ENCODE results near the gene RBM20.

DNA sequence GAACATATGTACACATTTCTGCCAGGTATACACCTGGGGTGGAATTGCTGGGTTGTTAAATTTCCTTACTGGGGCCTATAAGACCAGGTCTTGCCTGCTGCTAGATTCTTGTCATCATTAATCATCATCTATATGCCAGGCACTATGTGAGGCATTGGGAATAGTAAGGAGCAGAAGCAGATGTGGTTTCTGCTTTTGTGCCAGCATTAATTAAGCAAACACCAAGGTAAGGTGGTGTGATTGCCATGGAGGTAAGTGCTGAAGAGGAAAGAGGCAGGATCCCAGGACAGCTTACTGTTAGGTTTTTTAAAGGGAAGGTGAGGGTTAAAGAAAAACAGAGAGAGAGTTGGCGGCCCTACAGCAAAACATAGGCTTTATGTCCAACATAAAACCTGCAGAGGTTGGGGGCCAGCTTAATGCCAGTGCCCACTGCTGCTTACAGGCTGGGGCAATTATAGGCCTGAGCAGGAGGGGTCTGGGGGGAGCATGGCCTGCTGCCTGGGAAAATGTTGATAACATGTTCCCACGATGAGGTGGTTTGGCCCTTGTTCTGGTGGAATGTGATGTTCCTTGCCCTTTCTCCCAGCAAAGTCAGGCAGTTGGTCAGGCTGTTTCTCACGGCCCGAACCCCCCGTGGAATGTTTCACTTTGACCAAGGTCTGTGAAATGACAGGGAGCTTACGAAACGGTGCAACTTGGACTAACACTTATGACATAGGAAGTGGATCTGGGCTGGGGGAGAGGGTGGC, 93.9 kb downstream of the RBM20 start:
- TF ChIP-seq GATA2 (IDR thresholded peaks at IDR 0.05; ENCODE audit: low read depth, low read length) (no peak), GATA3 (IDR thresholded peaks at IDR 0.05; ENCODE audit: low read depth, low read length) (no peak)
